Measurements from ENCODE around the gene TM4SF4. TPM values are rescaled to one million over a fixed set of nuclear protein-coding genes. Genes with fewer than 3 reads are reported as not detected.

TM4SF4 gene
- total RNA-seq, 2 donors from 2014 or later = not detected

GRCh38 chr3:149547413-149547812 lies 72.9 kb downstream of the TM4SF4 start:
- Mint-ChIP-seq H3K27ac (no peak overlapping the region), H3K36me3 (no peaks in the 10 kb centered on the region), H3K9me3 (no peaks in the 10 kb centered on the region)
- ATAC-seq (no peak), DNase-seq (ENCODE audit: low spot score in 2 of 2) (no peak)

- no peak for DNase-seq (ENCODE audit: low spot score in 2 of 2)
- Mint-ChIP-seq H3K36me3 (no peaks in the 10 kb centered on the region), H3K27ac (no peak overlapping the region), H3K9me3 (no peaks in the 10 kb centered on the region)
- ATAC-seq = no peak
Measured at GRCh38 chr3:149547954-149548668, 73.6 kb downstream of the TM4SF4 start.

- Mint-ChIP-seq H3K36me3 (no peaks in the 10 kb centered on the region), H3K27ac (peak overlapping the region in 1 of 2 donors; percentile 41), H3K9me3 (no peaks in the 10 kb centered on the region)
- ATAC-seq = no peak
- no peak for DNase-seq (ENCODE audit: low spot score in 2 of 2)
Measured at GRCh38 chr3:149548669-149549065, 74.2 kb downstream of the TM4SF4 start.

- Mint-ChIP-seq H3K9me3 (no peaks in the 10 kb centered on the region), H3K27ac (no peak overlapping the region), H3K36me3 (no peaks in the 10 kb centered on the region)
- ATAC-seq (no peak), DNase-seq (ENCODE audit: low spot score in 2 of 2) (no peak)
Measured at GRCh38 chr3:149551500-149551899, 77.0 kb downstream of the TM4SF4 start.

GRCh38 chr3:149552700-149553099 lies 78.2 kb downstream of the TM4SF4 start:
- no peaks in the 10 kb centered on the region for H3K36me3 Mint-ChIP-seq
- H3K27ac Mint-ChIP-seq = no peak overlapping the region
- ATAC-seq = no peak
- DNase-seq (ENCODE audit: low spot score in 2 of 2) = no peak
- no peaks in the 10 kb centered on the region for H3K9me3 Mint-ChIP-seq

Other genes starting within 250 kb of the TM4SF4 start
- gene TM4SF18, start 141.1 kb upstream of the TM4SF4 start, total RNA-seq = not detected
- not detected for gene TM4SF1, start 97.0 kb upstream of the TM4SF4 start, total RNA-seq
- 1 to 10 TPM in 1 of 2 donors, under 1 TPM in 1; 0.99 to 1.2 TPM for gene WWTR1, start 183.3 kb downstream of the TM4SF4 start, total RNA-seq

Measured in activated naive CD4-positive, alpha-beta T cell treated with anti-CD3 and anti-CD28 coated beads, Interleukin-2, amount 50 U/mL, for 72 hours (primary cell).